ENCODE data around the gene SYT7.

GRCh38 chr11:61481806-61482205 is 99.1 kb downstream of the SYT7 start:
- TF ChIP-seq EZH2 (IDR thresholded peaks at IDR 0.05) (no peak), POLR2AphosphoS5 (IDR thresholded peaks at IDR 0.05; ENCODE audit: borderline replicate concordance, low read depth, low read length) (no peak)
